Erythroblast (primary cell): ENCODE results near the gene C19orf47.

Experiments used
- GATA1 ChIP-seq: IDR thresholded peaks from 2 replicates; pipeline ENCODE4 v1.6.1; 2011; ENCODE audit warnings: low read depth, mild to moderate bottlenecking, control low read depth, low read length, moderate library complexity
- POLR2A ChIP-seq: IDR thresholded peaks from 2 replicates; pipeline ENCODE4 v1.6.1; 2011; ENCODE audit warnings: mild to moderate bottlenecking, low read length

GRCh38 chr19:40284251-40284500, 64.0 kb downstream of the C19orf47 start:
- TF ChIP-seq POLR2A: no peak
- TF ChIP-seq GATA1: no peak
